Measurements from ENCODE around the gene HDAC4.

HDAC4 gene

GRCh38 chr2:239361311-239361642 is 39.5 kb downstream of the HDAC4 start:
- POLR2A ChIA-PET, result no interaction called here
- CTCF ChIA-PET, result no interaction called here
- no peak for DNase-seq (ENCODE audit: extremely low spot score)
- TF ChIP-seq ZNF384 (IDR thresholded peaks at IDR 0.05), result no peak
- TF ChIP-seq HDGF (IDR thresholded peaks at IDR 0.05; ENCODE audit: borderline replicate concordance), result no peak
- TF ChIP-seq NFRKB (IDR thresholded peaks at IDR 0.05), result no peak
- no peak for TF ChIP-seq FOXA1 (IDR thresholded peaks at IDR 0.05)
- TF ChIP-seq LEF1 (IDR thresholded peaks at IDR 0.05; ENCODE audit: borderline replicate concordance), result no peak
- no peak for TF ChIP-seq ELF4 (IDR thresholded peaks at IDR 0.05)
- TF ChIP-seq SP1 (IDR thresholded peaks at IDR 0.05), result no peak
- no peak for TF ChIP-seq CTBP1 (IDR thresholded peaks at IDR 0.05; ENCODE audit: borderline replicate concordance)
- TF ChIP-seq, protein P1, sequence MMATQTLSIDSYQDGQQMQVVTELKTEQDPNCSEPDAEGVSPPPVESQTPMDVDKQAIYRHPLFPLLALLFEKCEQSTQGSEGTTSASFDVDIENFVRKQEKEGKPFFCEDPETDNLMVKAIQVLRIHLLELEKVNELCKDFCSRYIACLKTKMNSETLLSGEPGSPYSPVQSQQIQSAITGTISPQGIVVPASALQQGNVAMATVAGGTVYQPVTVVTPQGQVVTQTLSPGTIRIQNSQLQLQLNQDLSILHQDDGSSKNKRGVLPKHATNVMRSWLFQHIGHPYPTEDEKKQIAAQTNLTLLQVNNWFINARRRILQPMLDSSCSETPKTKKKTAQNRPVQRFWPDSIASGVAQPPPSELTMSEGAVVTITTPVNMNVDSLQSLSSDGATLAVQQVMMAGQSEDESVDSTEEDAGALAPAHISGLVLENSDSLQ (IDR thresholded peaks at IDR 0.05), result no peak
- TF ChIP-seq TARDBP (IDR thresholded peaks at IDR 0.05), result no peak
- TF ChIP-seq FOXM1 (IDR thresholded peaks at IDR 0.05; ENCODE audit: borderline replicate concordance), result no peak
- TF ChIP-seq FOXK2 (IDR thresholded peaks at IDR 0.05), result no peak

DNA sequence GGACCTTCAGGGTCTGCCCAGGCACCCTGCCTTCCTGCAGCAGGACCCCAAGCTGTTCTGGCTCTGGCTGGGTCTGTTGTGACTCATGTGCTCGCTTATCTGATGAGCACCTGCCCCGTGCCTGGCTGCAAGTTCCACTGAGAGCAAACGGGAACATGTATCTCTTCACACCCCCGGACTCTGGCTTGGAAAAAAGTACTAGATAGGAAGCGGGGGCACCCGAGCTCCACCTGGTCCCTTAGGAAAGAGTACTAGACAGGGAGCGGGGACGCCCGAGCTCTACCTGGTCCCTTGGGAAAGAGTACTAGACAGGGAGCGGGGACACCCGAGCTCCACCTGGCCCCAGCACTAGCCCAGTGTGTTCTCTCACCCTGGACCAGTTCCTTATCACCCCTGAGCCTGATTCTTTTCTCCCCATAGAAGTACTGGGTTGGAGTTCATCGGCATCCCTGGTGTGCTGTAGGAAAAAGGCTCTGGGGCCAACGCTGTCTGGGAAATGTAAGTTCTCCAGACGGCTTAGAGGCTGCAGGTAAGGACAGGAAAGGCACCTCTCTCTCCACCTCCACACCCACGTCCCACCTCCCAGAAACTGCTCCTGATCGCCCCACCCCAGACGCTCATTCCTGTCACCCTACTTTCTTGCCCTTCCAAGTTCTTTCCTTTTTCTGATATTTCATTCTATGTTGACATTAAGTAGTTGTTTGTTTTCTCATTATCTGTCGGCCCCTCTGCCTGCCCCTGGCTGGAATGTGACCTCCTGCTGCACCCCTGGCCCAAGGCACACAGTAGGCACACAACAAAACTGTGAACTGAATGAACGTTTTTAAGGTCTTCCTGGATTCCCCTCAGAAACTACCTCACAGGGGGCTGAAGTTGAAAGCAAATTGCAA is 40.2 kb downstream of the HDAC4 start:
- DNase-seq (ENCODE audit: extremely low spot score), result no peak
- CTCF ChIA-PET, result no interaction called here
- POLR2A ChIA-PET, result no interaction called here
- TF ChIP-seq FOXM1 (IDR thresholded peaks at IDR 0.05; ENCODE audit: borderline replicate concordance) (no peak), TARDBP (IDR thresholded peaks at IDR 0.05) (no peak), BHLHE40 (IDR thresholded peaks at IDR 0.05; ENCODE audit: borderline replicate concordance) (no peak), FOXK2 (IDR thresholded peaks at IDR 0.05) (no peak), FOXA1 (IDR thresholded peaks at IDR 0.05) (no peak), LEF1 (IDR thresholded peaks at IDR 0.05; ENCODE audit: borderline replicate concordance) (no peak), ELF4 (IDR thresholded peaks at IDR 0.05) (no peak)

GRCh38 chr2:239360008-239360407 is 40.8 kb downstream of the HDAC4 start:
- TF ChIP-seq NFRKB (IDR thresholded peaks at IDR 0.05) (no peak), CTBP1 (IDR thresholded peaks at IDR 0.05; ENCODE audit: borderline replicate concordance) (no peak), SUZ12 (IDR thresholded peaks at IDR 0.05) (no peak), TARDBP (IDR thresholded peaks at IDR 0.05) (no peak)
- ChIA-PET POLR2A (no interaction called here), CTCF (interaction anchor here (0.7 kb wide), 1 partner anchor 586 kb away, joined by 3 read pairs; no protein-coding TSS in a partner anchor)
- DNase-seq (ENCODE audit: extremely low spot score), result no peak

DNA sequence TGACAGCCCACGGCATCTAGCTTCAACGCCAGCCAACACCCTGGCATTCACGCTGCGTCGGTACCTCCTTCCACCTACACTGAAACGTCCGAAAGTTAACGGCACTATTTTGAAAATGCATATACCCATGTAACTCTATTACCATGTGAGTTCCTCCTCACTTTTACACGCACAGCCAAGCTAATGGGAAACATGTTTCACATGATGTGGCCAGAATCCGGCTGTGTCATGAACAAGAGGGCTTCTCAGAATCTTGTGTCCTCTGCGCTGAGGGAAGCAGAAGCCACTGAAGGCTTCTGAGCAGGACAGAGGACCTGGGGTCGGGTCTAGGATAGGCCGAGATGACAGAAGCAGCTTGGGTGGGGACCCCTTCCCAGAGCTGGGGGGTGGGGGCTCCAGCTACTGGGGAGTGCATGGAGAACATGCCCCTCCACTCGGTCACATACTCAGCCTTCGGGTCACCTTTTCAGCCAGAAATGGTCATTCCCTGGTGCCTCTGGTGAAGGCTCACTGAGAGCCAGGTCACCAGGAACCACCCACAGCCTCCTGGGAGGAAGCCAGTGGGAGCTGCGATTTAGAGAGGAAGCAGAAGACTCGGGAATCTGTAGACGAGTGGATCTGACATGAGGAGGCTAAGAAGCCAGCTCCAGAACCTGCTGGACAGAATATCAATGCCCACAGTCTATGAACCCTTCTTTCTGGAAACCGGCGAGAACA is 41.5 kb downstream of the HDAC4 start:
- POLR2A ChIA-PET, result no interaction called here
- CTCF ChIA-PET, result interaction anchor here (0.7 kb wide), 1 partner anchor 587 kb away, joined by 3 read pairs; no protein-coding TSS in a partner anchor
- TF ChIP-seq FOXK2 (IDR thresholded peaks at IDR 0.05), result no peak
- no peak for TF ChIP-seq ARNT (IDR thresholded peaks at IDR 0.05)
- TF ChIP-seq TARDBP (IDR thresholded peaks at IDR 0.05), result no peak
- no peak for TF ChIP-seq CTBP1 (IDR thresholded peaks at IDR 0.05; ENCODE audit: borderline replicate concordance)
- no peak for TF ChIP-seq NFRKB (IDR thresholded peaks at IDR 0.05)
- TF ChIP-seq ZNF384 (IDR thresholded peaks at IDR 0.05), result no peak
- TF ChIP-seq SP1 (IDR thresholded peaks at IDR 0.05), result no peak
- TF ChIP-seq FOXA1 (IDR thresholded peaks at IDR 0.05), result no peak
- TF ChIP-seq SUZ12 (IDR thresholded peaks at IDR 0.05), result no peak
- no peak for TF ChIP-seq LEF1 (IDR thresholded peaks at IDR 0.05; ENCODE audit: borderline replicate concordance)
- TF ChIP-seq BHLHE40 (IDR thresholded peaks at IDR 0.05; ENCODE audit: borderline replicate concordance), result no peak
- TF ChIP-seq ELF4 (IDR thresholded peaks at IDR 0.05), result no peak
- TF ChIP-seq, protein P1 (IDR thresholded peaks at IDR 0.05), result no peak
- DNase-seq (ENCODE audit: extremely low spot score), result no peak

- POLR2A ChIA-PET, result no interaction called here
- peak; percentile 27 for DNase-seq (ENCODE audit: extremely low spot score)
- CTCF ChIA-PET, result no interaction called here
- TF ChIP-seq, protein P1 (IDR thresholded peaks at IDR 0.05), result no peak
- TF ChIP-seq FOXM1 (IDR thresholded peaks at IDR 0.05; ENCODE audit: borderline replicate concordance) (no peak), TARDBP (IDR thresholded peaks at IDR 0.05) (no peak), SP1 (IDR thresholded peaks at IDR 0.05) (no peak), SUZ12 (IDR thresholded peaks at IDR 0.05) (no peak), LEF1 (IDR thresholded peaks at IDR 0.05; ENCODE audit: borderline replicate concordance) (no peak), ARNT (IDR thresholded peaks at IDR 0.05) (no peak), ELF4 (IDR thresholded peaks at IDR 0.05) (no peak), L3MBTL2 (conservative IDR thresholded peaks at IDR 0.05) (no peak), HDGF (IDR thresholded peaks at IDR 0.05; ENCODE audit: borderline replicate concordance) (no peak), ZNF384 (IDR thresholded peaks at IDR 0.05) (no peak)
These were observed 42.6 kb downstream of the HDAC4 start for GRCh38 chr2:239358062-239358754.

DNA sequence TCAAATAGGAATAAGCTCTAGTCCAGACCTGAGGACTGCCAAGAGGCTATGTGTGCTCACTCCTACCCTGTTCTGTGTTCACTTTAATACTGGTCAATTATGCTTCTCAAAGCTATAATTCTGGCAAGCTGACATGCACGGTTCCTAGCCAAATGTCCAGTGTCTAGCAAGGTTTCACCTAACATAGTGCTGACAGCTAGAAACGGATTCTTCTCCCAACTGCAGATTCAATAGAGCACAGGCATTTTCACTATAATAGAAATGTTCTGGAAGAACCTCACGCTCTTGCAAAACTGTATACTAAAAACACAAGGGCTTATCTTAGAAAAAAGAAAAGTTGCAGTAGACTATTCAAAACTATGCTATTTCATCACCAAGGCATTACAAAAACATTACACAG is 45.1 kb downstream of the HDAC4 start:
- TF ChIP-seq ZNF384 (IDR thresholded peaks at IDR 0.05), result no peak
- TF ChIP-seq FOXA1 (IDR thresholded peaks at IDR 0.05), result no peak
- no peak for TF ChIP-seq BHLHE40 (IDR thresholded peaks at IDR 0.05; ENCODE audit: borderline replicate concordance)
- no peak for TF ChIP-seq ELF4 (IDR thresholded peaks at IDR 0.05)
- TF ChIP-seq L3MBTL2 (conservative IDR thresholded peaks at IDR 0.05), result no peak
- TF ChIP-seq NFRKB (IDR thresholded peaks at IDR 0.05), result no peak
- TF ChIP-seq CTBP1 (IDR thresholded peaks at IDR 0.05; ENCODE audit: borderline replicate concordance), result no peak
- no peak for TF ChIP-seq FOXM1 (IDR thresholded peaks at IDR 0.05; ENCODE audit: borderline replicate concordance)
- TF ChIP-seq, protein P1 (IDR thresholded peaks at IDR 0.05), result no peak
- no peak for TF ChIP-seq FOXK2 (IDR thresholded peaks at IDR 0.05)
- no peak for TF ChIP-seq SUZ12 (IDR thresholded peaks at IDR 0.05)
- TF ChIP-seq HDGF (IDR thresholded peaks at IDR 0.05; ENCODE audit: borderline replicate concordance), result no peak
- no peak for TF ChIP-seq SP1 (IDR thresholded peaks at IDR 0.05)
- no peak for TF ChIP-seq LEF1 (IDR thresholded peaks at IDR 0.05; ENCODE audit: borderline replicate concordance)
- TF ChIP-seq TARDBP (IDR thresholded peaks at IDR 0.05), result no peak
- POLR2A ChIA-PET, result no interaction called here

More for the DNA sequence above, 45.1 kb downstream of the HDAC4 start:
- DNase-seq (ENCODE audit: extremely low spot score), result no peak
- CTCF ChIA-PET, result no interaction called here

All from HEK293T (cell line).